B cell (primary cell): ENCODE measurements around the gene TIFAB. TPM values are rescaled to one million over a fixed set of nuclear protein-coding genes. Genes with fewer than 3 reads are reported as not detected.

Experiments used
- ATAC-seq: fragments of 200-7000 bp; cut with Tn5 transposase; one replicate; pipeline ENCODE4 v1.10.0; 2021; ENCODE audit warnings: low read depth, mild to moderate bottlenecking, moderate number of reproducible peaks, moderate library complexity
- CTCF ChIA-PET: fragments of 350-600 bp; sonication (Branson Sonifier 250); formaldehyde crosslinking; loops from one replicate; lab custom pipeline; 2021; ENCODE audit warnings: antibody characterized with exemption, inconsistent platforms; lab: Charles Lee
- POLR2A ChIA-PET: fragments of 350-600 bp; sonication (Branson Sonifier 250); formaldehyde crosslinking; loops from one replicate; lab custom pipeline; 2021; ENCODE audit warnings: antibody characterized with exemption; lab: Charles Lee
- DNase-seq: peaks from one replicate; pipeline ENCODE4 v3.0.0; 2013
- H2AFZ ChIP-seq: 2 replicates; pipeline ENCODE4 v1.6.1; 2012; ENCODE audit warnings: mild to moderate bottlenecking, low read depth, low read length; ENCODE audit not compliant: insufficient read depth, poor library complexity, severe bottlenecking
- H3K27ac ChIP-seq, 2 donors: 1 replicate in 1 of 2; 2 replicates in 1 of 2; pipeline ENCODE4 v1.5.1; 2012 to 2013; ENCODE audit warnings: low read length in 2 of 2, mild to moderate bottlenecking in 2 of 2, moderate library complexity in 1 of 2
- H3K27me3 ChIP-seq, 4 experiments: fragments of 200-600 bp in 1 of 4; sonication (generic) in 1 of 4; replicated peaks in 1 of 4; 1 replicate in 2 of 4; 2 replicates in 2 of 4; pipeline versions ENCODE4 v1.6.1 to v1.7.0; 2013 to 2016; ENCODE audit warnings: low read length in 3 of 4, mild to moderate bottlenecking in 2 of 4, mixed read lengths in 1 of 4, moderate library complexity in 1 of 4; ENCODE audit not compliant: insufficient read depth in 4 of 4, control insufficient read depth in 3 of 4; ENCODE audit errors: control extremely low read depth in 1 of 4
- H3K36me3 ChIP-seq, 2 experiments: replicated peaks in 1 of 2; 1 replicate in 1 of 2; 2 replicates in 1 of 2; pipeline versions ENCODE4 v1.6.1 to v1.7.1; 2013; ENCODE audit warnings: low read length in 1 of 2; ENCODE audit not compliant: insufficient read depth in 2 of 2, control insufficient read depth in 1 of 2; ENCODE audit errors: control extremely low read depth in 1 of 2, extremely low read depth in 1 of 2
- H3K4me1 ChIP-seq, 2 donors: fragments of 200-600 bp in 1 of 2; sonication (generic) in 1 of 2; 1 replicate in 1 of 2; 2 replicates in 1 of 2; pipeline versions ENCODE4 v1.5.1 to v1.6.1; 2013 to 2017; ENCODE audit warnings: low read length in 2 of 2; ENCODE audit not compliant: control insufficient read depth in 2 of 2, insufficient read depth in 2 of 2
- H3K4me2 ChIP-seq: replicated peaks from 2 replicates; pipeline ENCODE3; 2012; ENCODE audit warnings: mild to moderate bottlenecking, low read depth, low read length; ENCODE audit not compliant: poor library complexity, severe bottlenecking
- H3K4me3 ChIP-seq, 5 experiments: fragments of 200-600 bp in 1 of 5; sonication (generic) in 1 of 5; 1 replicate in 3 of 5; 2 replicates in 2 of 5; pipeline versions ENCODE4 v1.5.1 to v1.7.0; 2011 to 2016; ENCODE audit warnings: low read length in 4 of 5, mild to moderate bottlenecking in 4 of 5, low read depth in 2 of 5, control low read depth in 1 of 5, moderate library complexity in 1 of 5; ENCODE audit not compliant: insufficient read depth in 1 of 5; ENCODE audit errors: control extremely low read depth in 1 of 5, extremely low read depth in 1 of 5
- H3K79me2 ChIP-seq: fragments of 200-600 bp; sonication (generic); one replicate; pipeline ENCODE4 v1.6.0; 2016; ENCODE audit warnings: low read length; ENCODE audit not compliant: control insufficient read depth, insufficient read depth
- H3K9ac ChIP-seq: fragments of 200-600 bp; sonication (generic); 2 replicates; pipeline ENCODE4 v1.6.1; 2017; ENCODE audit warnings: mild to moderate bottlenecking, low read length, moderate library complexity
- H3K9me3 ChIP-seq, 3 donors: one replicate each; pipeline versions ENCODE4 v1.6.1 to v1.7.1; 2013; ENCODE audit warnings: low read length in 2 of 3; ENCODE audit not compliant: control insufficient read depth in 2 of 3, insufficient read depth in 1 of 3; ENCODE audit errors: control extremely low read depth in 1 of 3
- H4K20me1 ChIP-seq: 2 replicates; pipeline ENCODE4 v1.6.0; 2012; ENCODE audit warnings: mild to moderate bottlenecking, low read length; ENCODE audit not compliant: insufficient read depth, control insufficient read depth, poor library complexity, severe bottlenecking
- H3K27ac Mint-ChIP-seq: one replicate; pipeline ENCODE4 v1.8.0; 2021; ENCODE audit warnings: mixed read lengths
- H3K27me3 Mint-ChIP-seq: one replicate; pipeline ENCODE4 v1.8.0; 2021; ENCODE audit warnings: mixed read lengths
- H3K4me1 Mint-ChIP-seq: one replicate; pipeline ENCODE4 v1.8.0; 2021; ENCODE audit warnings: mixed read lengths
- H3K4me3 Mint-ChIP-seq: one replicate; pipeline ENCODE4 v1.8.0; 2021; ENCODE audit warnings: mixed read lengths
- H3K9me3 Mint-ChIP-seq: one replicate; pipeline ENCODE4 v1.8.0; 2022; ENCODE audit warnings: mixed read lengths; ENCODE audit not compliant: insufficient read depth
- EZH2 ChIP-seq: IDR thresholded peaks from 2 replicates; pipeline ENCODE4 v1.6.1; 2012; ENCODE audit warnings: borderline replicate concordance, low read depth, mild to moderate bottlenecking, moderate library complexity, low read length; ENCODE audit not compliant: insufficient read depth, poor library complexity, severe bottlenecking
- WGBS: methylation state at CpG from one replicate; pipeline ENCODE4 v1.1.5; 2013; ENCODE audit warnings: missing lambda C conversion rate; ENCODE audit not compliant: insufficient coverage; 5-methylcytosine and 5-hydroxymethylcytosine counted together
- intact Hi-C: fragments of 100-400 bp; cut with micrococcal nuclease; formaldehyde crosslinking; loops from one replicate; pipeline ENCODE4 v1.10.0; 2022
- polyA plus RNA-seq: library from polyadenylated mRNA; depleted of rRNA; stranded (reverse); fragments of >200 nt; gene quantifications from 2 replicates; pipeline ENCODE4 v1.2.3, GENCODE V29; 2012
- total RNA-seq, 2 donors: library from RNA; stranded (reverse); fragments of 120-200 nt in 1 of 2; gene quantifications; 1 replicate in 1 of 2; 2 replicates in 1 of 2; pipeline versions ENCODE4 v1.2.3 to v1.2.4, GENCODE V29; 2013 to 2022
- TF ChIP-seq, protein P1 (sequence below): fragments of 200-600 bp; IDR thresholded peaks from one replicate; pipeline ENCODE4 v1.8.0; 2022; ENCODE audit warnings: antibody characterized with exemption, mild to moderate bottlenecking

TIFAB gene
- total and polyA plus RNA-seq, 2 donors (not counting 1 experiment from before 2014, with no cell fraction given), result not detected

DNA sequence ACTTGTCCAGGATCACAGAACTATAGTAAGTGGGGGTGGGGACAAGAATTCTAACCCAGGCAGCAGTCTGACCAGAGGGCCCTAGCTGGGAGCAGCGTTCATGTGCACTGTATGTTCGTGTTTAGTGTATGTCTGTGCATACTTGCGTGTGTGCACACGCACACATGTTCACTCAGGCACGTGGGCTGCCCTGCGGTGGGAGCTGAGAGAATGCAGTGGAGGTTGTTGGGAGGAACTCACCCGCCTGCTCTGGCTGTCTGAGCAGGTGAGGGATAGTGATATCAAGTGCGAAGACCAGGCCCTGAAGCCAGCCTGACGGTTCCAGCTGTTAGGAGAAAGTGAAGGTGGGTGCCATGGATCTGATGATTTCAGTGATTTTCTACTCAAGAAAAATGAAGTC, 5.9 kb downstream of the TIFAB start:
- Histone ChIP-seq H3K4me2 (no peak overlapping the region), H3K27ac (no peak overlapping the region), H3K9me3 (no peaks in the 10 kb centered on the region), H4K20me1 (no peaks in the 10 kb centered on the region), H3K27me3 (peaks cover 0 to 20% (median 0%) of the 10 kb centered on the region in 4 experiments), H3K79me2 (no peaks in the 10 kb centered on the region), H3K9ac (no peak overlapping the region), H3K4me3 (no peak overlapping the region), H3K4me1 (peaks cover 0 to 10% of the 10 kb centered on the region in 2 donors), H3K36me3 (no peaks in the 10 kb centered on the region), H2AFZ (no peak overlapping the region)
- Mint-ChIP-seq H3K9me3 (no peaks in the 10 kb centered on the region), H3K4me3 (no peak overlapping the region), H3K4me1 (peaks cover 4% of the 10 kb centered on the region), H3K27ac (no peak overlapping the region), H3K27me3 (peaks cover 37% of the 10 kb centered on the region)
- WGBS, result 46% methylated on average over 9 of the region's 9 CpGs
- no peak for ATAC-seq
- TF ChIP-seq, protein P1, sequence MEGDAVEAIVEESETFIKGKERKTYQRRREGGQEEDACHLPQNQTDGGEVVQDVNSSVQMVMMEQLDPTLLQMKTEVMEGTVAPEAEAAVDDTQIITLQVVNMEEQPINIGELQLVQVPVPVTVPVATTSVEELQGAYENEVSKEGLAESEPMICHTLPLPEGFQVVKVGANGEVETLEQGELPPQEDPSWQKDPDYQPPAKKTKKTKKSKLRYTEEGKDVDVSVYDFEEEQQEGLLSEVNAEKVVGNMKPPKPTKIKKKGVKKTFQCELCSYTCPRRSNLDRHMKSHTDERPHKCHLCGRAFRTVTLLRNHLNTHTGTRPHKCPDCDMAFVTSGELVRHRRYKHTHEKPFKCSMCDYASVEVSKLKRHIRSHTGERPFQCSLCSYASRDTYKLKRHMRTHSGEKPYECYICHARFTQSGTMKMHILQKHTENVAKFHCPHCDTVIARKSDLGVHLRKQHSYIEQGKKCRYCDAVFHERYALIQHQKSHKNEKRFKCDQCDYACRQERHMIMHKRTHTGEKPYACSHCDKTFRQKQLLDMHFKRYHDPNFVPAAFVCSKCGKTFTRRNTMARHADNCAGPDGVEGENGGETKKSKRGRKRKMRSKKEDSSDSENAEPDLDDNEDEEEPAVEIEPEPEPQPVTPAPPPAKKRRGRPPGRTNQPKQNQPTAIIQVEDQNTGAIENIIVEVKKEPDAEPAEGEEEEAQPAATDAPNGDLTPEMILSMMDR, result no peak
- no peak for TF ChIP-seq EZH2
- intact Hi-C loops, result no loop called here
- ChIA-PET POLR2A (no interaction called here), CTCF (interaction anchor here (1.1 to 3.0 kb wide), 3 partner anchors 9 to 20 kb away, joined by 3 to 11 read pairs (median 3); no protein-coding TSS in a partner anchor)
- no peak for DNase-seq

DNA sequence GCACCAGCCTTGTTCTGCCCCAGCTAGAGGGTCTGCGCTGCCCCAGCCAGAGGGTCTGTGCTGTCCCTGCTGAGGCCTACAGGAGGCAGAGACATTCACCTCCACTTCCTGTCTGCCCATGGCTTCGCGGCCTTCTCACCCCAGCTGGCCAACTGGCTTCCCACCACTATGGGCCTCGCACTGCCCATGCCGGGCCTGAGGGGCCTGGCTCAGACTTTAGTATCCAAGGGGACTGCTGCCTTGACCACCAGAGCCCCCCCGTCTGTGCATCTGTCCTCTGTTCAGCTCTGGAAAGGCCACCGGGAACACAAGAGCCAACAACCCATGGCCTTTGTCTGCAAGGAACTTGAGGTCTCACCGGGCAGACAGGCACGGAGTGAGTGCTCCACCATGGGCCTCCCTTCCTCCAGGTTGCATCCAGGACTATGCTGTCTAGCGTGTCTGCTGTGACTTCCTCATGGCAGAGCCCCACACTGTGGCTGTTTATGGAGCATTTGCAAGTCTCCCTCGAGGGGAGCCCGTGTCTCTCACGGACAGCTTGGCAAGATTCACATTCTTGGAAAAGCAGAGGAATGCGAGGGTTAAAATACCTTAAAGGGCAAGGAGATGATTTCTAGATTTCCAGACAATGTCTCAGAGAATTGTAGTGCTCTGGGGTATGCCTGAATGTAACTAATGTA, 6.7 kb downstream of the TIFAB start:
- TF ChIP-seq EZH2, result no peak
- TF ChIP-seq, protein P1, result no peak
- Histone ChIP-seq H3K27me3 (peaks cover 0 to 20% (median 0%) of the 10 kb centered on the region in 4 experiments), H3K4me1 (peaks cover 0 to 10% of the 10 kb centered on the region in 2 donors), H3K9me3 (no peaks in the 10 kb centered on the region), H3K4me2 (no peak overlapping the region), H4K20me1 (no peaks in the 10 kb centered on the region), H2AFZ (no peak overlapping the region), H3K9ac (no peak overlapping the region), H3K79me2 (no peaks in the 10 kb centered on the region), H3K27ac (no peak overlapping the region), H3K36me3 (no peaks in the 10 kb centered on the region), H3K4me3 (no peak overlapping the region)
- ChIA-PET CTCF (interaction anchor here (3.0 kb wide), 1 partner anchor 12 kb away, joined by 11 read pairs; no protein-coding TSS in a partner anchor), POLR2A (no interaction called here)
- 84% methylated on average over 14 of the region's 14 CpGs for WGBS
- DNase-seq (no peak), ATAC-seq (no peak)
- Mint-ChIP-seq H3K4me1 (peaks cover 5% of the 10 kb centered on the region), H3K4me3 (no peak overlapping the region), H3K27me3 (peaks cover 35% of the 10 kb centered on the region), H3K9me3 (no peaks in the 10 kb centered on the region), H3K27ac (no peak overlapping the region)
- intact Hi-C loops, result no loop called here
